IPS-11a (cell line): ENCODE data around the gene ABCB11.
"Not testable (repeated sequence)": the region's sequence is repeated elsewhere in the genome, so short reads cannot be mapped to it uniquely, and the experiment has no call there.

ENCODE experiments used
- H3K4me3 ChIP-seq: one replicate; pipeline ENCODE4 v1.5.1; 2013; ENCODE audit warnings: low read depth, low read length, control low read depth

ABCB11 gene

DNA sequence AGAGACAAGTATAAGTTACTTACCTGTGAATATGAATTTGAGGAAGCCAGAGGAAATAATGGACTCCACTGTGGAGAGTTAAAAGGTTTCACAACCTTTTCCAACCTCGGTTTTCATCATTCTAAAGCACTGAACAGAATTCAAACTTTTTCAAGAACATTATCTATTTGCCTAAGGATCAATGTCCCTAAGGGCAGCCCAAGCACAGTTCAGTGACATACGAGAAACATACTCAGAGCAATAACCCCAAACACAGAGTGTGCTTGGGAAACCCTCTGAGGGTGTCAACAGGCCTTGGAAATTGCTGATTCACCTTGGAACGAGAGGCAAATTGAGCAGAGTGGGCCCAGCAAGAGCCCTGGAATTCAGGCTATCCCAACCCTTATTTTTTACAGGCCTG is at the start of gene ABCB11:
Gene ABCB11, minus strand, starts transcription at position 123 of the 400 bp plus-strand sequence. CDS start 13,199 bp downstream, outside the sequence.
- no peak within 1 kb of the TSS for H3K4me3 ChIP-seq

DNA sequence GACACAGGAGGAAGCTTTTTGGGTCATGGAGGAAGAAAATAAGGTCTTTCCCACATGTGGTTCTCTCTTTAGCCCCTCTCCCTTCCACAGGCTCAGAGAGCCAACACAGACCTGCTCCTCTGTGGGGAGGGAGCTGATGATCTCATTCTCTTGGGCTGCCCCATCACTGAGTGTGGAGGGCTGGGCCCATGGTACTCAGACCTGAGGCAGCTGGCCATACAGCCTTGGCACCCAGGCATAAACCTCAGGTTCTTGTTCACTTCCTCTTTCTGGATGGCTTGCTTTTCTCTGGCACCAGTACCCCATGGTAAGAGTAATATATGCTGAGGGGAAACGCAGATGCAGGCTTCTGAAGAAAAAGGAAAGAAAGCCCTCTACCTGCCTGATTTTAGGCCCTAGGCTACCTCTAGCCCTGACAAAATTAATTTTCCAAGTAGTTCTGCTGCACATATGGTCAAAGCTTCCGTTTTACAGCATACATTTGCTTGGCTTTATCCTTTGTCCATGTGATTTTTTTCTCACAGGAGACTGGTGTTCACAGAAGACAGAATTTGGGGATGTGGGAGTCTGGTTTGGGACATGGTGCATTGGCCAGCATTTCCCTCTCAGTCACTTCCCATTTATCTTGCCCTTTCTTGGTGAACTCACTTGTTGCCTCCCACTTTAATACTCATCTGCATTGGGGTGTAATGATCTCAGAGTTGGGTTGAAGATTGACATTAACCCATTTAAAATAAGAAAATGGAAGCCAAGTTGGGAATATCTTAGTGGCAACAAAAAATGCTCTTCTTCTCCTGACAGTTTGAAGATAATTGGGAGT is 49.3 kb upstream of the ABCB11 start:
- H3K4me3 ChIP-seq: no peak overlapping the region

- H3K4me3 ChIP-seq: no peak overlapping the region
These were observed 46.6 kb upstream of the ABCB11 start for GRCh38 chr2:169077674-169078240.

GRCh38 chr2:169073963-169074751 is 43.0 kb upstream of the ABCB11 start:
- no peak overlapping the region for H3K4me3 ChIP-seq

DNA sequence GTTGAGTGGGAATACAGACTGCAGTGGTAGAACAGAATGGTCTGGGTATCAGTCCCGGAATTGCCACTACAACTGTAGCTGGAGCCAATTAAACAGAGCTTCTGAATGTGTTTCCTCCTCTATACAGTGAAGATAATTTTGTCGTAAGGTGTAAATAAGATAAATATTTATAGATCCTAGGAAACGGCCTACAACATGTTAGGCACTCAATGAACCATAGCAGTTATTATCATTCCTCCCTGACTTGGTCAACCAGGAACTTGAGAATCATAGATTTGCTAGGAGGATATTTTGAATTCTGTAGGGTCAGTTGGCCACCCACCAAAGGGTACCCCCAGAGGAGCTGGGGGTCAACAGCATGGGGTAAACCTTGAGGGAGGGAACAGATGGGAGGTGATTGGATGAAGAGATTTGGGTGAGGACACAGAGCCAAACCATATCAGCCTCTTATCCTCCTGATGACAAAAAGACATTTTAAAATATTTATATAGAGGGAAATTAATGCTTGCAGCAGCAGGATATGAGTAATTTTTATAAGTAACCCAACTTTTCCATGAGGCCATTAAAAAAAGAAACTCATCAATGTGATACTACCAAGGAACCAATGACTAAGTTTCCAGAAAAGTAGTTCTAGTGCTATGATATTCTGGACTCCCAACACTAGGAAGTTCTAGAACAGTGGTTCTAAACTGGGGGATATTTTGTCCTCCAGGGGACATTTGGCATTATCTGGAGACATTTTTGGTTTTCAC is 42.3 kb upstream of the ABCB11 start:
- H3K4me3 ChIP-seq: no peak overlapping the region

- H3K4me3 ChIP-seq: no peak overlapping the region
These were observed 41.2 kb upstream of the ABCB11 start for GRCh38 chr2:169072163-169072925.

- H3K4me3 ChIP-seq: no peak overlapping the region
These were observed 40.3 kb upstream of the ABCB11 start for GRCh38 chr2:169071455-169071854.

GRCh38 chr2:169069833-169070232 is 38.7 kb upstream of the ABCB11 start:
- no peak overlapping the region for H3K4me3 ChIP-seq

DNA sequence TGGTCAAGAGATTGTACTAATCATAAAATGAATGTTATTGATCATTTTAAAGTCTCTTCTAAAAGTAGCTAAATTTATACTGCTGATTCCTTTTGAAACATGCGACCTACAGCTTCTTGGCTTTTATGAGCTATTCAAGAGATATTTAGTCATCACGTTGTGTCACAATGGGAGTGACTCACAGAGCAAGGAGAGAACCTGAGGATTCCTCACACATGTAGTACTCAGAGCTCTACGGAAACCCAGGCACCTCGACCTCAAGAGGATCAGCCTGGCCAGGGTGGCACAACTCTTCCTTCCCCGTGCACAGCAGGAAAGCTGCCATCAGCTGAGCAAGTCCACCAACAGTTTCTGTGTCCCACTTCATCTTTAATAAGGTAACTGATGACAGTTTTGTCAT is 38.2 kb upstream of the ABCB11 start, which contains the start of gene DHRS9:
Gene DHRS9, plus strand, starts transcription at position 223 of the 400 bp plus-strand sequence. CDS start 12,019 bp downstream, outside the sequence.
- no peak within 1 kb of the TSS for H3K4me3 ChIP-seq

GRCh38 chr2:169066897-169067296 is 35.8 kb upstream of the ABCB11 start:
- H3K4me3 ChIP-seq: no peak overlapping the region

GRCh38 chr2:169065864-169066517 is 34.9 kb upstream of the ABCB11 start:
- H3K4me3 ChIP-seq: no peak overlapping the region

GRCh38 chr2:169065422-169065821 is 34.3 kb upstream of the ABCB11 start:
- no peak overlapping the region for H3K4me3 ChIP-seq

DNA sequence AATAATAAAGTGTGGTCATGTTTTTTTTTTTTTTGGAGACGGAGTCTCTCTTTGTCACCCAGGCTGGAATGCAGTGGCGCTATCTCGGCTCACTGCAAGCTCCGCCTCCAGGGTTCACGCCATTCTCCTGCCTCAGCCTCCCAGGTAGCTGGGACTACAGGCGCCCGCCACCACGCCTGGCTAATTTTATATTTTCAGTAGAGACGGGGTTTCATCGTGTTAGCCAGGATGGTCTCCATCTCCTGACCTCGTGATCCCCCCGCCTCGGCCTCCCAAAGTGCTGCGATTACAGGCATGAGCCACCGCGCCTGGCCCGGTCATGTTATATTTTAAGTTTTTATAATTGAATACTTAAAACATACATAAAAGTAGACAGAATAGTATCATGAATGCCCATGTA is 33.1 kb upstream of the ABCB11 start:
- H3K4me3 ChIP-seq: not testable (repeated sequence)

GRCh38 chr2:169054575-169054974 is 23.5 kb upstream of the ABCB11 start:
- not testable (repeated sequence) for H3K4me3 ChIP-seq

GRCh38 chr2:169050476-169051240 is 19.5 kb upstream of the ABCB11 start:
- H3K4me3 ChIP-seq: no peak overlapping the region

- H3K4me3 ChIP-seq: no peak overlapping the region
These were observed 18.0 kb upstream of the ABCB11 start for GRCh38 chr2:169049142-169049541.

DNA sequence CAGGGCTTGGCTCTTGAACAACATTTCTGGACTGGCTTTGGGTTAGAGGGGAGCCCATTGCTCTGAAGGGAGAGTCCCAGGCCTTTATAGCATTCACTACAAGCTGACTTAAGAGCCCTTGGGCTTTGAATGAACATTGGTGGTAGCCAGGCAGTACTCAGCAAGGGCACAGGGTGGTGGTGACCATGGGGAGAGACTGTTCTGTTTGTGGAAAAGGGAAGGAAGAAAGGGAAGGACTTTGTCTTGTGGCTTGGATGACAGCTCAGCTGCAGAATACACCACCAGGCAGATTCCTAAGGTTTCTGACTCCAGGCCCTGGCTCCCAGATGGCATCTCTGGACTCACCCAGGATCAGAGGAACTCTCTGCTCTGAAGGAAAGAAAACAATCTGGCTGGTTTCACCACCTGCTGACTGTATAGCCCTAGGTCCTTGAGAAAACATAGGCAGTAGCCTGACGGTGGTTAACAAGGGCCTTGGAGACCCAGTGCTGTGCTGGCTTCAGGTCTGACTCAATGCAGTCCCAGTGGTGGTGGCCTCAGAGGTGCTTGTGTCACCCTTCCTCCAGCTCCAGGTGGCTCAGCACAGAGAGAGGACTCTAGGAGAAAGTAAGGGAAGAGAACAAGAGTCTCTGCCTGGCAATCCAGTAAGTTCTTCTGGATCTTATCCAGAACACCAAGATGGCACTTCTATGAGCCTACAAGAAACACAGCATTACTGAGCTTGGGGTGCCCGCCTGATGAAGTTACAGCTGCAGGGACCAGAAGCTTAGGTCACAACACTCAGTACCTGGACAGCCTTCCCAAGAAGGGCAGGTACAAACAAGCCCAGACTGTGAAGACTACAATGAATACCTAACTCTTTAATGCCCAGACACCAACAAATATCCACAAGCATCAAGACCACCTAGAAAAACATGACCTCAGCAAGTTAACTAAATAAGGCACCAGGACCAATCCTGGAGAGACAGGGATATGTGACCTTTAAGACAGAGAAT is 16.4 kb upstream of the ABCB11 start:
- no peak overlapping the region for H3K4me3 ChIP-seq
